NAMALWA (cell line): Measurements from ENCODE around the gene BTRC.

Experiments used
- DNase-seq: peaks from one replicate; pipeline ENCODE4 v3.0.0-alpha.2; 2015; ENCODE audit warnings: low spot score

The BTRC gene

DNA sequence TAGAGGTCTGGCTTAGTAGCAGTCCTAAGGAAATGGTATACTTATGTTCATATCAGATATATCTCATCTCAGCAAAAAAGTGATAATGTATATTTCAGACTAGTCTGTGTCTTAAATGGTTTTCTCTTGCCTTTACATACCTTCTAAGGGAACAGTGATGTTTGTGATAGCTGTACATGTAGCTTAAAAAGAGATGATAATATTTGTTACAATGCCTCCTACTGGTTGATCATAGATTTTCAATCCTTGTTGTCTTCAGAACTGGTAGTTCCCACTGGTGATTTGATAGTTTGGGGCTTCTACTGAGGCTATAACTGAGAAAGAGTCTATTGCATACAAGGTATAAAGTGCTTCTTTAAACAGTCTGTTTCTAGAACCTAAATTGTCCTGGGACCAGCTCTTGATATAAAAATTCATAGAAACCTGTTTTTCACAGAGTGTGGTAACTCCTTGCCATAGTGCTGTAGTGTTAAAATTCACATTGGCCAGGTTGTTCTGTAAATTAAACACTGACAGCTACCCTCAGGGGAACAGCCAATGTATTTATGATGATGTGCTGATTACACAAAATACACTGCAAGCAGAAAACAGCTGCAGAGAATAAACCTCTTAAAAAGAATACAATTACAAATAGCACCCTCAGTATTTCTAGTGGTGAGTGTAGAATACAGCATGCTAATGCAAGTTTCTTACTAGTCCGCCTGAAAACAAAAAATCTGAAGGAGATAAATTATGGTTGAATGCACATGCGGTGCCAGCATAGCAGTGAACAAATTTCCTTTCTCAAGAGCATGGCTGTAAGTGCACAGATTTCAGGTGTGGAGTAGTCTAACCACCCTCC is 90.3 kb downstream of the BTRC start:
- DNase-seq = peak; percentile 60

DNA sequence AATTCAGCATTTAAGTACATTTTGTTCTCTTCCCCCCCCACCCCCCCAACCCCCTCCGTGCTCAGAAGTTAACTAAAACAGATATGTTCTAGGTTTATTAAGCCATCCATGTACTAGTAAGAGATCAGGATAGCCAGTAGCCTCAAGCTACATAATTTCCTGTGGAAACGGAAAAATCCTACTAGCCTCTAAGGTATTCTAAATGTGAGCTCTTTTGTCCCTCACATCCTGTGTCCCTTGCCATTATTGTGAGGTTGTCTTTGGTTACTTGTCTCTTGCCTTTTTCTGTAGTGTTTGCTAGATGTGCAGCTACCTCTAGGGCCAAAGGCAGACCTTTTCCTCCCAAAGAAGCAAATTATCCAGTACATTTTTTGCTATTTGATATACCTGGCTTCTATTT is 92.1 kb downstream of the BTRC start:
- no peak for DNase-seq

DNA sequence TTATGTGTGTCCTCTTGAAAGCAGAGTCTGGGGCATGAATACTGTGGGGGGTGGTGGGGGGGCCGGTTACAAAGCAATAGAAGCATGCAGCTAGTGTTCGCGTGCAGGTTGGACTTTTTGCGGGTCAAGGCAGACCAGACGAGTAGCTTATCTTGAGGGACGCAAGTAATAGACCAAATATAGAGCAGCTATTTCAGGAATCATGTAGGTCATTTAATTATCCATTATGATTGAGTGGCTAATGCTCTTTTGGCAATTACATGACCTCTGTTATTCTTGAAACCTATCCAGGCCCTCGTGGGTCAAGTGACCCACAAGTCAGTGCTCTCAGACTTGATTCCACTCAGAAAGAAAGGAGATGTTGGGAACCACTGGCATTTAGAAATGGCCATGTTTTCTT is 93.0 kb downstream of the BTRC start:
- no peak for DNase-seq

DNA sequence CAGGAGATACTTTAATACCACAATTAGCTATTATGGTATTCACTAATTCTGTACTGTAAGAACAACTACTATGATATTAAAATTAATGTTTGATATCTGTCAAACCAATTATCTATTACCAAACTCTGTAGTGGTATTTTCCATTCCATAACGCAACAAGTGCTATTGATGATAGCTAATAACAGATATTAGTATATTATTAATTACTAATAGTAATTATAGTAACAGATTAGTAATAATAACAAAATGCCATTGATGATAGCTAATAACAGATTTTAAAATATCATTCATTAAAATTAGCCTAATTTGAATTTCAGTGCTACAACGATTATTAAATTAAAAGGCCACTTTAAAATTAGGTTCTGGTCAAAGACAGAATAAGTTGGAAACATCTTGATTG is 93.5 kb downstream of the BTRC start:
- no peak for DNase-seq

DNA sequence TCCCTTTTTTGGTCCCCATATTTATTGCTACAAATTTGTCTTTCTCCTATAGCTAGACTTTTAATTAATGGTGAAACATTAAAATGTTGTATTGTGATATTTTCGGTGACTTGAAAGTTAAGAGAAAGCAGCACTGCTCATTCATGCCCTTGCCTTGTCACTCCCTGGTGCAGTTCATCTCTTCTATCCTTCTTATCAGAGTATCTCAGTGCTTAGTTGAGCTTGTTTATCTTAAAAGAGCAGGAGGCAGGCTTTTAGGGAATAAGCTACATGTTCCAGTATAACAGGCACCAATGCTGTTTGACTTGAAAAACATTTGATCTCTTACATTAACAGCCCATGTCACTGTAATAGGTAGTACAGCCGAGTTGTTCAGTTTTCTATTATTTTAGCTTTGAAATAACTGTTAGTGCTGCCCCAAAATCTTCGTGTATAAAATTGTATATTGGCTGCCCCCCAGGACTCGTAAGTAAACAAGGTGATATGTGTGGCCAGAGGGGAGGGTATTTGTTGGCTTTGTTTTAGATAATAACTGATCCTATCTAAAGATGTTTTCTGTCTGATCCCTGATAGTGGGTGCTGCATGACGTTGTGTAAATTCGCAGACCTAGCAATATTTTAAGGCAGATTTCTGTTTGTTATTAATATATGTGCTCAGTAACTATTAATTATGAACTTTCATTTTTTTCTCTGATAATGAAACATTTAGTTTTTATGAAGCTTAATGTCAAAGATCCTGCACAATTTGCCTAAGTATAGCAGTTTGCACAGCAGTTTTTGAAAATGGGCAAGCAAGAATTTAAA is 96.5 kb downstream of the BTRC start:
- DNase-seq = no peak

DNA sequence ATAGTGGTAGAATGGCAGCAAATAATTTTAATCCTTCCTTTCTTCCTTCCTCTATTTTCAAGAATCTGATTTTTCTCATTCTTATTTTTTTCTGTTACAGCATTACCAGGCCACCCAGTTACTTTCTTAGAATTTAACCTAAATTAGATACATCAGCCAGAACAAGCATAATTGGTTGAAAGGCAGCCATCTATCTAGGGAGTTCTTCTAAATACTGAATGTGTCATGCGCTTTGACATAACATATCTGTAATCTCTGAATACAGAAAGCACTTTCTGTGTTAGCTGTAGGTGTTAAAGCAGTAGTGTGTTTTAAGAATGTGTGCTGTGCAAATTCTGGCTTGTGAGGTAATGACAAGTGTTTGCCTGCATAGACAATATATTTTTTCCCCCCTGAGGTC is 97.3 kb downstream of the BTRC start:
- DNase-seq = no peak

DNA sequence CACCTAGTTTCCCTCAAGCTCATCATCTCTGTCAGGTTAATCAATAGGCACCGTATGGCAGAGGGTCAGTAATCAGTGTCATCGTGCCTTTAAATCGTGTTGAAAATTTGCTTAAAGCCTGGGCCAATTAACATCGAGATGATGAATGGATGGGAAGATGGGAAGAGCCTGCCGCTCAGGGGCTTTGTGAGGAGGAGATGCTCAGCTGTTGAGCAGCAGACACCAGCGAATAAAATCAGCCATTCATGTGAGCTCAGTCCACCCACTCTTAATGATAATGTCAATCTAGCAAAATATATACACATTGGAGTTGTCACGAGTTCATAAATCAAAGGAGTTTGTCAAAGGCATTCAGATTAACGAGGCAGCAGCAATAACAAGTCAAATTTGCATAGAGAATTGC is 97.7 kb downstream of the BTRC start:
- no peak for DNase-seq

DNA sequence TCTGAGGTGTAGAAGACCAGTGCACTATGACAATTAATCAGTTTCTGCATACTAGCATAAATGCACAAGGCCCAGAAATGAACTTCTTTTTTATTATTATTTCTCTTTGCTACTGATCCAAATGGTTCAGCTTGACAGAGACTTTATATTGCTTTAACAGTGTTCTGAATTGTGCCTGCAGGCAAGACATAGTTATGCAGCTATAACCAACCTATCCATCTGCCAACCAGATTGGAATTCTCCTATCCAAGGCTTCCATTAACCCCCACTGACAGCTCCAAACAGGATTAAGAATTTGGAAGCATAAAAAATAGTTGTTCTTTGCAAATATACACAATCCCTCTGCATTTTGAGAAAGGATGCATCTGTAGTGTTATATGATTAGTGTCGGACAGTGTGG is 98.2 kb downstream of the BTRC start:
- no peak for DNase-seq

DNA sequence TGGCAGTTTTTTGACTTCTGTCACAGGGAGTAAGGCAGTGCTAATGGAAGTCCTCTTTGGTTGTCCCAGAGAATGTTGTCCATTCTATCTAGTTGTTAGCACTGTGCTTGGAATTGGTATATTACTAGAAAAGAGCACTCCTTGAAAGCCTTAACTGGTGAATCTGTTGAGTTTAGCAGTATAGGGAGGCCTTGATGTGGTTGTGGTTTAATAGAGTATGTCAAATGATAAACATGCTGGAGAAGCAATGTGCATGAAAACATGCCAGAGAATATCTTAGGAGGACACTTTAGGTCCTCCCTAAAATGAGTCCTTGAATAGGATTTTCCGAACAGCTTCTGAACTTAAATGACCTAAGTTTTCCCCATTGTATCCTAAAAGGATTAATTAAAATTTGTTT is 98.6 kb downstream of the BTRC start:
- no peak for DNase-seq

DNA sequence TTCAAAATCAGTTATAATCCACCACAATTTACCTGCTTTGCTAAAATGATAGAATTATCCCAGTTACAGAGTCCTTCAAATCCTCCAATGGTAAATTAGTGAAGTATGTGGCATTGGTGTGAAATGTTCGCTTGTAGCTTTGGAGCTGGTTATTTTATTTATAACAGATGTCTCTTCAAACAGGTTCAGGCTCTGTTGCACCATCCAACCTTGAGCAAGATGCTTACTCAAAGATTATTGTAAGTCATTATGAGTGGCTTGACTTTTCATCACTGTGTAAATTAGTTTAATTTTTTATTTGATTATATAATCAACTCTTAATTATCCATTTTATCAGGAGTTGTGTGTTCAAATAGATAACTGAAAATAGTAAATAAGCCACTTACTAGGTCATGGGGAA is 99.4 kb downstream of the BTRC start:
- no peak for DNase-seq

DNA sequence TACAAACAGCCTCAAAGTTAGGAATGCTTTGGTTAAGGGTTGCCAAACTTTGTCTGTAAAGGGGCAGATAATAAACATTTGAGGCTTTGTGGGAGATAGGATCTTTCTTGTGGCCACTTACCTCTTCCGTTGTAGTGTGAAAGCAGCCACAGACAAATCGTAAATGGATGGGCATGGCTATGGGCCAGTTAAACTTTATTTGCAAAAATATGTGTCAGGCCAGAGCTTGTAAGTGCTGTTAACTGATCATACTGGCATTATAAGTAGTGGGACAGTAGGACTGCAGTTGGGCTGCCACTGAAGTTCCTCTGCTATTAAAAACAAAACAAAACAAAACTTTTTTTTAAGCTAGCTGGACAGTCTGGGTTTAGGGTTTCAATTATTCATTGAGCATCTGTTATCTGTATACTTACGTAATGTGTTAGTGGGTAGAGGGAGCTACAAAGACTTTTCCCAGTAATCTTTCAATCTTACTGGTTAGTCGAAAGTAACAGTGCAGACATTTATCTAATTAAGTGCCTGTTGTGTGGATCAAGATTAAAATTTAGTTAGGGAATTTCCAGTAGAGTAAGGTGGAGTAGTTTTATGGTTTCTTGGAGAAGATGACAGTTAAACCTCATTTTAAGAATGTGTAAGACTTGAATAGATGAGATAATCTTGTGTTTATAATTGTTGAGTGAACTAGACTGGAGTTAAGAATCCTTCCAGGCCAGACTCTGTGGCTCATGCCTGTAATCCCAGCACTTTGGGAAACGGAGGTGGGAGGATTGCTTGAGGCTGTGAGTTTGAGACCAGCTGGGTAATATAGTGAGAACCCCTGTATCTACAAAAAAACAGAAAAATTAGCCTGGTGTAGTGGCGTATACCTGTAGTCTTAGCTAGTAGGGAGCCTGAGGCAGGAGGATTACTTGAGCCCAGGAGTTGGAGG is 100.1 kb downstream of the BTRC start:
- no peak for DNase-seq

DNA sequence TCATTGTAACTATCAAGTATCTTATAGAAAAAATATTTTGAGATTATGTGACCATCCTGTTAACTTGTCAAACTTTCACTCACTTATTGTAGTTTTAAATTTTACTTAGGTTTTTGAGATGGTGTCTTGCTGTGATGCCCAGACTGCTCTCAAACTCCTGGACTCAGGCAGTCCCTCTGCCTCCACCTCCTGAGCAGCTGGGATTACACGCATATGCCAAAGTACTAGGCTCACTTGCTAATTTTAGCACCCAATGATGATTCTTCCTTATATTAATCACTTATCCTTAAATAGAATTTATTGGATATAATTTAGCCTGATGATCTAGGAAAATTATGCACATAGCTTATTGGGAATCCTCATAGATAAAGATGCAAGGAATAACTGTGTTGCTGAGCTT is 104.9 kb downstream of the BTRC start:
- no peak for DNase-seq

DNA sequence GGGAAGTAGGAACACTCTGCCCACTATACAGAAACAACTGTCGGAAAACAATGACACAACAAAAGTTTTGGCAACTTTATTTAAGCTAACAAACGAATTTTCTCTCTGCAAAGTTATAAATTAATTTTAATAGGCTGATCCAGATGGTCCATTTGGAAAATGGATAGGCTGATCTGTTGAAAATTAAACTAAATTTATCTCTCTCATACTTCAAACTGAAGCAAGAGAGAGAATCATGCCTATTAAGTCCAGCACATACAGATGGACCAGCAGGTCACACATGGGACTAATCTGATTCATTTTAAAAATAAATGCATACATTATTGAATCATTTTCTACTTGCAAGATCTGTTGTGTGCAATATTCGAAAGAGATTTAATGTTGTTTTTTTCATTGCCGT is 110.1 kb downstream of the BTRC start:
- no peak for DNase-seq

DNA sequence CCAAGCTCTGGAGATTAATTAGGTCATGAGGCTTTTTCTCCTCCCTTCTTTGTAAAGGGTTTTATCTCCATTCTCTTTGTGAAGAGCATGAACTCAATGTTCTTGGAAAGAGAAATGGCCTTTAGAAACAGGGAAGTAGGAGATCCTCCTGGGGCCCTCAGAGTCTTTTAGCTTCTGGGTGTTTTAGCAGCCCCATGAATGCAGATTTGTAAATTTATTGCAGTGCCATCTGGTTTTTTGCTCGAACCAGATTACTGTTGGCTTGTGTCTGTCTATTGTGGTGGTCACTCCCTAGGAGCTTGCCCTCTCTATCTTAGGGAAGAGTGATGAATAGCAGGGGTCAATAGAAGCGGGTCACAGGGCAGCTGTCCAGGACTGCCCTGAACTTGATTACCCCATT is 110.6 kb downstream of the BTRC start:
- DNase-seq = no peak

DNA sequence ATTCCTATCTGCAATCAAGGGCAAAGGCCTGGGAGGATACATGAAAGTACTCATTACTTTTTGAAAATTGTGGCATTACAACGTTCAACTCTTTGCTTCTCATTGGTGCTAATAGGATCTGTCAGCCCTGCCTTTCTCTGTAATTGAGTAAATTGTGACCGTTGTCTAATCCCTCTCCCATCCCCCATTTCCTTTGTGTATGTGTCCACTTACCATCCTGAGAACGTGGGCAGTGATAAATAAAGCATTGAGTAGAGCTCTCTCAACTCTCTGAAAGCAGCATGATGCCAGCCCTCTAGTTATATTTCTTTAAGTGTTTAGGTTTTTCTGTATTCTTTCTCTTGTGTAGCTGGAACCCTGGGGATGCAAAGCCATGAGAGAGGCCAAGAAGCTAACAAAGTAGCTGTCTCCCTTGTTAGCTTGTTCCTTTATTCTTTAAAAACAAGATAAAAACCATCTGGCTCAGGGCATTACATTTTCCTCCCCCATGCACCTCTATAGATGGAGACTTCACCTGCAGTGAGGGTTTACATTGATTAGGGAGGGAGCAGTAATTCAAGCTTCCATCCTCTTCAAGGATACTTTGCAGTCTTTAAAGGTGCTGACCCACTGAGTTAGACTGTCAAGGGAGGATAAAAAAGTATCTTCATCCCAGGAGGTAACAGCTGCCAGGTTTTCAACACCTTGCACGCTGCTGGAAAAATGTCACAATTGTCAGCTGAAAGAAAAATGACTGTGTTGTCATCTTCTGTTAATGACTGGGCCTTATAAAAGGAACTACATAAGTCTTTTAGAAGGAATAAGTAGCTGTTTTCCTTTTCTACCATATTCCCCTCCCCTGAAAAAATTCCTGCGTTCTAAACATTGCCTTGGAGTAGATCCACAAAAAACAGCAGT is 112.3 kb downstream of the BTRC start:
- no peak for DNase-seq

DNA sequence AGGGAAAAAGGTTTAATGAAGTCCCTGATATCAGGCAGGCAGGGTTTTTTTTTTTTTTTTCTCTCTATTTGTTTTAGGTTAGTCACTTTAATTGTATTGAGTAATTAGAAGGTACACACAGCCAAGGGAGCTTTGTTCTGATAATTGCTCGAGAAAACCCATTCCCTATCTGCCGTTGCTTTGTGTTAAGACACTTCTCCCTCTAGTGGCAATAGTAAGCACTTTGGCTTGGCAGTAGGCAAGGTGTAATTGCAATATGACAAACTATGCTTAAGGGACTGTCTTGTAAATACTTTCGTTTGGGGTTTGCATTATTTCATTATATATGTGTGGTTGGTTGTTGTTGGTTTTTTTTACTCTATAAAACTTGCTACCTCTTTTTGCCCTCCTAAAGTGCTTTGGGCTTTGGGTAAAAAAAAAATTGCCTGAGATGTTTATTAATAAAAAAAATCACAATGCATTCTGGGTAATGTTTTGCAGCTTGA is 113.4 kb downstream of the BTRC start:
- peak; percentile 87 for DNase-seq

DNA sequence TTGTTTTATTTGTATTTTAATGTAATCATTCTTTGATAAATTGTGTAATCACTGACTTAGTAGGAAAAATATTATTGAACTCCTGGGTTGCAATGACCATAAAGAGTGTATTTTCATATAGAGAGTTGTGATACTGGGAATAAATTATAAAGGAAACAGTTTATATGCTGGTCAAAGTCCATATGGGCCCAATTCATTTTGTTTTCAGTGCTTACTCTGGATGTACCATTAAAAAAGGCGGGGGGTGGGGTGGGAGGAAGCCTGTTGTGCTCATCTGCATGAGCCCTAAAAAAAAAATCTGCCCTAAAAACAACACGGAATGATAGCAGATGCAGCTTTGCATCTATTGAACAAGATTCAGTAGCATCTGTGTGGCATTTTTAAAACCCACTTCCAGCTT is 114.2 kb downstream of the BTRC start:
- no peak for DNase-seq

DNA sequence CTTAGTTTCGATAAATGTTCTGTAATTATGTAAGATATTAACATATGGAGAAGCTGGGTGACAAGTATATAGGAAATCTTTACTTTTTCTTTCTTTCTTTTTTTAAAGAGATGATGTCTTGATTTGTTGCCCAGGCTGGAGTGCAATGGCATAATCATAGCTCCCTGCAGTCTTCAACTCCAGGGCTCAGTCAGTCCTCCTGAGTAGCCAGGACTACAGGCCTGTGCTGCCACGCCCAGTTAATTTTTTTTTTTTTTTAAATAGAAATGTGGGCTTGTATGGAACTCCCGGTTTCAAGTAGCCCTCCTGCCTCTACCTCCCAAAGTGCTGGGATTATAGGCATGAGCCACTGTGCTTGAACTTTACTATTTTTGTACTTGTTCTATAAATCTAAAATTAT is 122.4 kb downstream of the BTRC start:
- DNase-seq = no peak

DNA sequence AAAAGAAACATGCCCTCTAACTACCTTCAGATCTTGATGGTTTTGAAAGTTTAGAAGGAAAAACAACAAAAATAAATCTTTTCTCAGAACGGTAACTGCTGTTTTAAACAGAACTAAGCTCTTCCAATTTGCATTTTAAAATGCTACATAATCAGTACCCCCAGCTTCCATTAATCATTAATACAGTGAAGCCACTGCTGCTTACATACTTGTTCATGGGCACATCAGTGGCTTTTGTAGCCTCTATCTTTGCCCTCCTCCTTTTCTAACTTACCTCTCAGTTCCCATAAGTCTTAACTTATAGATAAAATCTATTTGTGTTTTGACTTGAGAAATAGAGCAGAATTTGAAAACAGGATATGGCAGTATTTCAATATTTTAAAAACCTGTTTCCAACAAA is 125.0 kb downstream of the BTRC start:
- DNase-seq = no peak

DNA sequence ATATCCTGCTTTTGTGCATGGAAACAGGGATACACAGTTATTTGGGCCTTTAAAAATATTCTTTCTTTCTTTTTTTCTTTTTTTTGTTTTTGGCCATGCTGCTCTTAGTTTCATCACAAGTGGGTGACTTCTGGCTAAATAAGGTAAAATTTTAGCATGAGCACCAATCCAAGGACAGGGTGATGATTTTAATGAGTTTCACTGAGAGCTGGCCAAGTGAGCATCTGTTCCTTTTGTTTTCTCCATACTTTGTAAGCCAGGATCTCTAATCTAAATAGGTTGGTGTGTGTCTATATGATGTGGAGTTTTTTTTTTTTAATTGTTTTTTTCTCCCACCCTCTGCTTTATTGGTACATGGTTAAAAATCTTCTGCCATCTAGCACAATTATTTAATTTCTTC is 127.3 kb downstream of the BTRC start:
- no peak for DNase-seq

DNA sequence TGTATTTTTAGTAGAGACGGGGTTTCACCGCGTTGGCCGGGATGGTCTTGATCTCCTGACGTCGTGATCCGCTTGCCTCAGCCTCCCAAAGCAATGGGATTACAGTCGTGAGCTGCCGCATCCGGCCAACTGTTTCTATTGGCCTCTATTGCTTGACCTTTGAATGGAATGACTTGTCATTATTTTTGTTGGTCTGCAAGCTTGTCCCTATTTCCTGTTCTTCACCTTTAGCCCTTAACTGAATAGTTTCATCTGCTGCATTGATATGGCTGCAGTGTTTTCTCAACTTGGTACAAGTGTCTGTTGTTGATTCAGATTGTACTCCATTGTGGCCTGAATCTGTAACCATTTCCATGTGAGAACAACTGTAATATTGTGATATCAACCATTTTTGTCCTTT is 128.6 kb downstream of the BTRC start:
- DNase-seq = no peak
